Left lung (tissue), 10 donors: ENCODE measurements around the gene BCKDK. TPM values are rescaled to one million over a fixed set of nuclear protein-coding genes. Genes with fewer than 3 reads are reported as not detected.

Experiments used
- ATAC-seq: fragments of 200-7000 bp; cut with Tn5 transposase; one replicate; pipeline ENCODE4 v1.9.1; 2020; ENCODE audit warnings: moderate library complexity
- DNase-seq, 4 donors: peaks; one replicate each; pipeline ENCODE4 v3.0.0-alpha.2; 2013 to 2020
- H3K27ac ChIP-seq, 2 donors: fragments of 200-600 bp; sonication (generic) in 1 of 2; one replicate each; pipeline versions ENCODE4 v1.5.0 to v1.8.0; 2020 to 2021
- H3K27me3 ChIP-seq, 2 donors: fragments of 200-600 bp; sonication (generic) in 1 of 2; one replicate each; pipeline versions ENCODE4 v1.5.0 to v1.8.0; 2020 to 2021
- H3K36me3 ChIP-seq, 2 donors: fragments of 200-600 bp; sonication (generic) in 1 of 2; one replicate each; pipeline versions ENCODE4 v1.5.0 to v1.8.0; 2020 to 2021
- H3K4me1 ChIP-seq, 2 donors: fragments of 200-600 bp; one replicate each; pipeline ENCODE4 v1.8.0; 2021
- H3K4me3 ChIP-seq, 2 donors: fragments of 200-600 bp; sonication (generic) in 1 of 2; one replicate each; pipeline versions ENCODE4 v1.5.0 to v1.8.0; 2020 to 2021; ENCODE audit warnings: mild to moderate bottlenecking in 1 of 2
- H3K9me3 ChIP-seq, 2 donors: fragments of 200-600 bp; sonication (generic) in 1 of 2; one replicate each; pipeline versions ENCODE4 v1.5.0 to v1.8.0; 2020 to 2021
- intact Hi-C, 2 donors: fragments of 100-400 bp; cut with DNase I; formaldehyde crosslinking; loops; one replicate each; pipeline versions ENCODE4 v1.11.2 to v1.14.2; 2022
- polyA plus RNA-seq, 6 donors: library from polyadenylated mRNA; unstranded; fragments of 120-200 nt; gene quantifications; one replicate each; pipeline ENCODE4 v1.2.1, GENCODE V29; 2013; ENCODE audit not compliant: insufficient read length in 6 of 6
- total RNA-seq, 2 donors: library from RNA; stranded (reverse); fragmentation: NEBNext Ultra II Directional; extraction: Animal tissue kit (Norgen Biotek cat#: 25700); gene quantifications; one replicate each; pipeline ENCODE4 v1.2.1, GENCODE V29; 2021
- TF ChIP-seq, protein P1 (sequence below), 2 donors: fragments of 200-600 bp; sonication (generic) in 1 of 2; IDR thresholded peaks; one replicate each; pipeline versions ENCODE4 v1.5.0 to v1.8.0; 2021; ENCODE audit warnings: antibody characterized with exemption in 2 of 2
- donor health status: DM: no; HTN: yes; CAD: no.
- donor health status: DM: no; HTN: no; CAD: no.

The BCKDK gene
- total and polyA plus RNA-seq, 8 donors: 32.8 to 43.8 (median 38.9) TPM

DNA sequence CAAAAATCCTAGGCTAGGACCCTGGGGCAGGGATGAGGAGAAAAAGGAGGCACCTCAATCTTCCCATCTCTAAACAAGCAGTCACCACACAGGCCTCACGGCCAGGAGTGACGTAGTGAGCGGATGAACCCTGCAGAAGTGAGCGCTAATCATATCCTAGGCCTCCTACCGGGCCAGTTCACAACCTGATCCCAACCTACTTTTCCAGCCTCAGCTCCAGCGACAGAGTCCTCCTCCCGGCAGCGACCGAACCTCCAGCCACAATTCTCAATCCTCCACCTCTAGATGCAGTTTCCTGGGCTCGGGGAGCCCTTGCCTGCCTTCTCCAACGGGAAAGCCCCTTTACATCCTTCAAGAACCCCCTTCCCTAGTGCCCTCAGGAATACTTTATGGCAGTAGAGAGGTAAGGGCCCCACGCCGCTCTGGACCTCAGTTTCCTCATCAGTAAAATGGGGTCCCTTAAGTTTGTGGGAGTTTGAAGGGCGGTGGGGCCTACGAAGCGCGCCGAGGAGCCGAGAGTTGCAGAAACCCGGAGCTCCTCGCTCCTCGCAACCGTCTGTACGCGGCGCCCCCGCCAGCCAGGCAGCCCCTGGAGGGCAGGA lies 35.5 kb upstream of the BCKDK start:
- ATAC-seq: no peak
- Histone ChIP-seq H3K4me3 (peak overlapping the region; percentile 72 to 84), H3K4me1 (peaks cover 16 to 29% of the 10 kb centered on the region in 2 donors), H3K9me3 (no peaks in the 10 kb centered on the region), H3K27me3 (no peaks in the 10 kb centered on the region), H3K36me3 (peaks cover 0 to 17% of the 10 kb centered on the region in 2 donors), H3K27ac (peak overlapping the region; percentile 93 to 96)
- TF ChIP-seq, protein P1, sequence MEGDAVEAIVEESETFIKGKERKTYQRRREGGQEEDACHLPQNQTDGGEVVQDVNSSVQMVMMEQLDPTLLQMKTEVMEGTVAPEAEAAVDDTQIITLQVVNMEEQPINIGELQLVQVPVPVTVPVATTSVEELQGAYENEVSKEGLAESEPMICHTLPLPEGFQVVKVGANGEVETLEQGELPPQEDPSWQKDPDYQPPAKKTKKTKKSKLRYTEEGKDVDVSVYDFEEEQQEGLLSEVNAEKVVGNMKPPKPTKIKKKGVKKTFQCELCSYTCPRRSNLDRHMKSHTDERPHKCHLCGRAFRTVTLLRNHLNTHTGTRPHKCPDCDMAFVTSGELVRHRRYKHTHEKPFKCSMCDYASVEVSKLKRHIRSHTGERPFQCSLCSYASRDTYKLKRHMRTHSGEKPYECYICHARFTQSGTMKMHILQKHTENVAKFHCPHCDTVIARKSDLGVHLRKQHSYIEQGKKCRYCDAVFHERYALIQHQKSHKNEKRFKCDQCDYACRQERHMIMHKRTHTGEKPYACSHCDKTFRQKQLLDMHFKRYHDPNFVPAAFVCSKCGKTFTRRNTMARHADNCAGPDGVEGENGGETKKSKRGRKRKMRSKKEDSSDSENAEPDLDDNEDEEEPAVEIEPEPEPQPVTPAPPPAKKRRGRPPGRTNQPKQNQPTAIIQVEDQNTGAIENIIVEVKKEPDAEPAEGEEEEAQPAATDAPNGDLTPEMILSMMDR (IDR thresholded peaks at IDR 0.05): no peak
- peak in 2 of 4 donors; percentile 13 to 42 for DNase-seq
- intact Hi-C loops: loop anchor here (10.0 kb wide), 2 partner anchors 68 to 82 kb away; partner anchors contain the start of gene PRSS36 (in 1 of the 2)

DNA sequence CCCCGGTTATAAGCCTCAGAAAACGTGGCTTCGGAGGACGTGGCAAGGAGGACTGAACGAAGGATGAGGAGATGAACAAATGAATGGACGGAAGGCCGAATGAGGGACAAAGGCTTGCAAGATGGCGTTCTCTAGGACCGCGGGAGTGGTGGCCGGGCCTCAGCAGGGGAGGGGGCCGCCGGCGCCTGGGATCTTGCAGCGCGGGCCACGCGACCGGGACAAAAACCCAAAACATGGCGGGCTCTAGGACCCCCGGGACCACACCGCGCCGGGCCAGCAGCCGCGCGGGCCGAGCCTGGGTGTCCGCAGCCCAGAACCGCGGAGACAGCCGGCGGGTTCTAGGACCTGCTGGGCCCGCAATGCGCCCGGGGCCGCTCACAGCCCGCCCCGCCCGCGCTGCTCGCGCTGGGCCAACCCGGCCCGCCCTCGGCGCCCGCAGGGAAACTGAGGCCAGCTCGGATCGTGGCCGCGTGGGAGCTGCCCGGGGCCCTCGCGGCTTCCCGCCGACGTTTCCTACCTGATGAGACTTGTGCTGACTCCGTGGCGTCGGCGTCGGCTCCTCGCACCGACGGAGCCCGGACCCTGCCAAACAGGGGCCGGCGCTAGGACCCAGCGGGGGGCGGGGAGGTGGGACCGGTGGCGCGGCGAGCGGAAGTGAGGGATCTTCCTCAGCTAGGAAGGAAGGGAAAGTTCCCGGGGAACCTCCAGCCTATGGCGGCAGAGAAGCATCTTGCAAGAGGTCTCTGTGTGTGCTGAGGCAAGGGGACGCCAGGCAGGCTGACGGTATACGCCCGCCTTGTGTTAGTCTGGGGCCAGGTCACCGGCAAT lies 34.8 kb upstream of the BCKDK start:
- DNase-seq (peak; percentile 92 to 96 (median 94)), ATAC-seq (peak; percentile 91)
- Histone ChIP-seq H3K9me3 (no peaks in the 10 kb centered on the region), H3K27ac (peak overlapping the region; percentile 93 to 96), H3K36me3 (peaks cover 0 to 24% of the 10 kb centered on the region in 2 donors), H3K4me3 (peak overlapping the region; percentile 72 to 84), H3K4me1 (peaks cover 16 to 29% of the 10 kb centered on the region in 2 donors), H3K27me3 (no peaks in the 10 kb centered on the region)
- intact Hi-C loops: loop anchor here (10.0 kb wide), 2 partner anchors 69 to 81 kb away; partner anchors contain the start of gene PRSS36 (in 1 of the 2)
- TF ChIP-seq, protein P1 (IDR thresholded peaks at IDR 0.05): no peak

DNA sequence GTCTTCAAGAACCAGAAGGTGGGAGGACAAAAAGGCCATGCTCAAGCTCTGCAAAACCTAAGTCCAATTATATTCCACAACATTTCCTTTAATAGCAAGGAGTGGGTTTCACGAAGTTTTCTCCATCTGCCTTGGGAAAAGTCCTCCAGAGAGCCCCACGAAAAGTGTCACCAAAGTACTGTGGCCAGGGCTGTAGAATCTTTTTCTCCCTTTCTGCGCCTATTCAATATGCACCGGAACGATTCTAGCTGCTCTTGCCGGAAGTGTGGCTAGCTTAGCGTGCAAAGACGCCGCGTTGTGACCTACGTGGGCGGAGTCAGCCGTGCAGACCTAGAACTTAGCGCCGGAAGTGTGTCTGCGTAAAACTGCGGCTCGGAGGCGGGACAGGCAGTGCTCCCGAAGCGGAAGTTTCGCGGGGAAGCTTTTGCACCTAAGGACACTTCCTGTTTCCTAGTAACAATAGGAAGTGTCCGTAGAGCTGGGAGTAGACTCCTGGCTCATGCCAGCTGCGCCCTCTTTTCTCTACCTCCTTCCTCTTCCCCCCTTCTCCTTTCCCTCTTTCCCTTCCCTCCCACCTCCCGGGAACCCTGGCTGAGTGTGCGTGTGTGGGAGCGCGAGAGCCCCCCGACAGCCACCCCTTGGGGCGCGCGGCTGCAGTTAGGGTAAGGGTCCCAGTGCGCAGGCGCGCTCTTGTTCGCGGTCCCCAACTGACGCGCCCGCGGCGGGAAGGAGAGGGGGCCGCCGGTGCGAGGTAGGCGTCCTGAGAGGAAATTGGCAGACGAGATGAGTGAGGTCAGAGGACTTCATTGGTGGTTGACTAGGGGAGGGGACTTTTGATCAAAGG lies 34.0 kb upstream of the BCKDK start, which contains the start of the genes ZNF646 and ZNF668:
TSS of gene ZNF646 (plus strand) at position 453 of the 844 bp plus-strand sequence. CDS start 1,903 bp downstream, outside the sequence.
TSS of gene ZNF668 (minus strand) at position 271 of the 844 bp plus-strand sequence. CDS start 9,781 bp downstream, outside the sequence.
- intact Hi-C loops: loop anchor here (10.0 kb wide), 2 partner anchors 69 to 81 kb away; partner anchors contain the start of gene PRSS36 (in 1 of the 2)
- Histone ChIP-seq H3K4me1 (peaks cover 16 to 31% of the 10 kb centered on the region in 2 donors), H3K36me3 (peaks cover 0 to 33% of the 10 kb centered on the region in 2 donors), H3K9me3 (no peaks in the 10 kb centered on the region), H3K4me3 (peak within 1 kb of the TSS; percentile 72 to 84), H3K27me3 (no peaks in the 10 kb centered on the region), H3K27ac (peak within 1 kb of the TSS; percentile 93 to 96)
- DNase-seq: peak; percentile 96 to 99 (median 98)
- TF ChIP-seq, protein P1 (IDR thresholded peaks at IDR 0.05): no peak
- peak; percentile 94 for ATAC-seq

DNA sequence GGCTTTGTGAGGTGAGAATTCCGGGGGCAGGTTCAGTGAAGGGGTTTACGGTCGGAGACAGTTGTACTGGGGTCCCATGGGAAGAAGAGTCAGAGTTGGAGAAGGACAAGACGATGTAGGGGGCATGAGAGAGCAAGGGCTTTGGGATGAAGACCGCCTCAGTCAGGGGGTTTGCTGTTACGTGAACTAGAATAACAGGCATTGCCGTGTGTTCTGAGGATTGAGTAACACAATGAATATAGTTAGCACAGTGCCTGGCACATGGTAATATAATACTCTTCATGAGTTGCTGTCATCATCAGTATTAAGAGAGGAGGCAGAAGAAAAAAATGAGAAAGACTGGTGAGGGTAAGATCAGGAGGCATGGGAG lies 33.4 kb upstream of the BCKDK start:
- peak overlapping the region in 1 of 2 donors; percentile 93 for H3K27ac ChIP-seq
- intact Hi-C loops: loop anchor here (10.0 kb wide), 2 partner anchors 70 to 80 kb away; partner anchors contain the start of gene PRSS36 (in 1 of the 2)
- peaks cover 16 to 37% of the 10 kb centered on the region in 2 donors for H3K4me1 ChIP-seq
- DNase-seq (no peak), ATAC-seq (no peak)
- TF ChIP-seq, protein P1 (IDR thresholded peaks at IDR 0.05): no peak
- H3K9me3 ChIP-seq: no peaks in the 10 kb centered on the region
- H3K27me3 ChIP-seq: no peaks in the 10 kb centered on the region
- peaks cover 0 to 39% of the 10 kb centered on the region in 2 donors for H3K36me3 ChIP-seq
- peak overlapping the region; percentile 72 to 84 for H3K4me3 ChIP-seq
